PFSK-1 (cell line): ENCODE measurements around the gene SPRY1. TPM values are rescaled to one million over a fixed set of nuclear protein-coding genes. Genes with fewer than 3 reads are reported as not detected.

Experiments used
- FOXP2 ChIP-seq: optimal IDR thresholded peaks from 2 replicates; pipeline ENCODE3; 2011; ENCODE audit warnings: borderline replicate concordance, control low read depth, inconsistent platforms; ENCODE audit not compliant: insufficient read depth; ENCODE audit errors: extremely low read length, extremely low read depth
- POLR2AphosphoS5 ChIP-seq: IDR thresholded peaks from 2 replicates; pipeline ENCODE4 v1.6.1; 2012; ENCODE audit warnings: low read depth, mild to moderate bottlenecking, control low read depth, low read length, moderate library complexity
- SIN3A ChIP-seq: IDR thresholded peaks from 2 replicates; pipeline ENCODE4 v1.6.1; 2012; ENCODE audit warnings: mild to moderate bottlenecking, low read length, moderate library complexity, borderline replicate concordance; ENCODE audit not compliant: insufficient read depth
- TAF1 ChIP-seq: IDR thresholded peaks from 2 replicates; pipeline ENCODE4 v1.6.1; 2012; ENCODE audit warnings: low read length, control low read depth, borderline replicate concordance; ENCODE audit not compliant: insufficient read depth
- polyA plus RNA-seq: library from polyadenylated mRNA; unstranded; fragments of >200 nt; gene quantifications from one replicate; pipeline ENCODE4 v1.2.1, GENCODE V29; 2012; ENCODE audit warnings: low read depth, missing spikeins; ENCODE audit not compliant: insufficient read length
- TF ChIP-seq, protein P1 (sequence below), 2 experiments: IDR thresholded peaks; 2 replicates each; pipeline versions ENCODE4 v1.6.1 to v1.8.0; 2011 to 2012; ENCODE audit warnings: low read depth in 2 of 2, low read length in 2 of 2, control low read depth in 1 of 2, inconsistent platforms in 1 of 2, mild to moderate bottlenecking in 1 of 2, moderate library complexity in 1 of 2; ENCODE audit not compliant: insufficient read depth in 1 of 2

Gene SPRY1, protein sequence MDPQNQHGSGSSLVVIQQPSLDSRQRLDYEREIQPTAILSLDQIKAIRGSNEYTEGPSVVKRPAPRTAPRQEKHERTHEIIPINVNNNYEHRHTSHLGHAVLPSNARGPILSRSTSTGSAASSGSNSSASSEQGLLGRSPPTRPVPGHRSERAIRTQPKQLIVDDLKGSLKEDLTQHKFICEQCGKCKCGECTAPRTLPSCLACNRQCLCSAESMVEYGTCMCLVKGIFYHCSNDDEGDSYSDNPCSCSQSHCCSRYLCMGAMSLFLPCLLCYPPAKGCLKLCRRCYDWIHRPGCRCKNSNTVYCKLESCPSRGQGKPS
- 13.3 TPM for polyA plus RNA-seq

- TF ChIP-seq, protein P1, sequence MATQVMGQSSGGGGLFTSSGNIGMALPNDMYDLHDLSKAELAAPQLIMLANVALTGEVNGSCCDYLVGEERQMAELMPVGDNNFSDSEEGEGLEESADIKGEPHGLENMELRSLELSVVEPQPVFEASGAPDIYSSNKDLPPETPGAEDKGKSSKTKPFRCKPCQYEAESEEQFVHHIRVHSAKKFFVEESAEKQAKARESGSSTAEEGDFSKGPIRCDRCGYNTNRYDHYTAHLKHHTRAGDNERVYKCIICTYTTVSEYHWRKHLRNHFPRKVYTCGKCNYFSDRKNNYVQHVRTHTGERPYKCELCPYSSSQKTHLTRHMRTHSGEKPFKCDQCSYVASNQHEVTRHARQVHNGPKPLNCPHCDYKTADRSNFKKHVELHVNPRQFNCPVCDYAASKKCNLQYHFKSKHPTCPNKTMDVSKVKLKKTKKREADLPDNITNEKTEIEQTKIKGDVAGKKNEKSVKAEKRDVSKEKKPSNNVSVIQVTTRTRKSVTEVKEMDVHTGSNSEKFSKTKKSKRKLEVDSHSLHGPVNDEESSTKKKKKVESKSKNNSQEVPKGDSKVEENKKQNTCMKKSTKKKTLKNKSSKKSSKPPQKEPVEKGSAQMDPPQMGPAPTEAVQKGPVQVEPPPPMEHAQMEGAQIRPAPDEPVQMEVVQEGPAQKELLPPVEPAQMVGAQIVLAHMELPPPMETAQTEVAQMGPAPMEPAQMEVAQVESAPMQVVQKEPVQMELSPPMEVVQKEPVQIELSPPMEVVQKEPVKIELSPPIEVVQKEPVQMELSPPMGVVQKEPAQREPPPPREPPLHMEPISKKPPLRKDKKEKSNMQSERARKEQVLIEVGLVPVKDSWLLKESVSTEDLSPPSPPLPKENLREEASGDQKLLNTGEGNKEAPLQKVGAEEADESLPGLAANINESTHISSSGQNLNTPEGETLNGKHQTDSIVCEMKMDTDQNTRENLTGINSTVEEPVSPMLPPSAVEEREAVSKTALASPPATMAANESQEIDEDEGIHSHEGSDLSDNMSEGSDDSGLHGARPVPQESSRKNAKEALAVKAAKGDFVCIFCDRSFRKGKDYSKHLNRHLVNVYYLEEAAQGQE (IDR thresholded peaks at IDR 0.05; ENCODE audit: insufficient read depth in 1 of 2, low read depth in 2 of 2, low read length in 2 of 2), result no peak; a peak in 1 of 4 replicates
- TF ChIP-seq SIN3A, result 0 out of 2 replicates have a peak, but pooled peaks have one; percentile 48
- TF ChIP-seq FOXP2, result peak; percentile 41
- peak; percentile 78; the same call in 1 of the 2 replicates for TF ChIP-seq POLR2AphosphoS5
- TF ChIP-seq TAF1, result peak; percentile 74
These were observed at the start of gene SPRY1 for GRCh38 chr4:123396307-123397143. TSS of gene SPRY1 (plus strand) at chr4:123396795. CDS start at chr4:123401592, 4,797 bp downstream.

- TF ChIP-seq POLR2AphosphoS5, result no peak
- no peak for TF ChIP-seq SIN3A
- TF ChIP-seq, protein P1 (IDR thresholded peaks at IDR 0.05; ENCODE audit: insufficient read depth in 1 of 2, low read depth in 2 of 2, low read length in 2 of 2), result no peak
- no peak for TF ChIP-seq TAF1
- no peak for TF ChIP-seq FOXP2
These were observed 49.6 kb upstream of the SPRY1 start for GRCh38 chr4:123346951-123347350.

- TF ChIP-seq, protein P1 (IDR thresholded peaks at IDR 0.05; ENCODE audit: insufficient read depth in 1 of 2, low read depth in 2 of 2, low read length in 2 of 2), result no peak
- TF ChIP-seq POLR2AphosphoS5 (no peak), FOXP2 (no peak), SIN3A (no peak), TAF1 (no peak)
These were observed 47.6 kb upstream of the SPRY1 start for GRCh38 chr4:123348946-123349345.

DNA sequence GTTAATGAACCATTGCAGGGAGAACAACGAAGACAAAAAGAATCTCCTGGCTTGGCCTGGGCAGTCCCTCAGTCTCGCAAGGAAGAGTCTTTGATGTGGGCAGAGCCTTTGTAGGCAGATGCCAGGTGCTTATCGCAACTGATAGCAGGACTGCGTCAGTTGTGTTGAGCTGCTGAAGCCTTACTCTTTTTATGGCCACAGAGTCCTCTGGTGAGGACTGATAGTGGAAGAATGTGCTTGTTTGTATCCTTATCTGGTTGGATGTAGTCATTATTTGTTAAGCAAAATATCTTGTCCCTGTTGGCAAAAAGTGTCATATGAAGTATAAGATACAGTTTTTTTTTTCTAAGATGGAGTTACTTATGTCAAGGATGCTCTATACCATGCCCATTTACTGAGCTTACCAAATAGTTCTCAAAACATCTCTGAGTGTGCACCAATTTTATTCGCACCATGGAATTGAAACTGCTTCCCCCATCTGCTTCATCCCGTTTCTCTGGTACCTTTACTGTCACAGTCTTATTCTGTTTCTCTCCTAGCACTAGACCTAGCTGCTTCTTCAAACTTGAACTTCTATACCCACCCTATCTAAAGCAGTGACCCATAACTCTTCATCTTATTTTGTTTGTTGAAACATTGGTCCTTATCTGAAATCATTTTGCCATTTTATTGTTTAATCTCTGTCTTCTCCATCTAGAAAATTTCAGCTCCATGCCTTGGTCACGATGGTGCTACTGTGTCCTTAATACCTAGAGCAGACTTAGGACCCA lies 47.0 kb upstream of the SPRY1 start:
- TF ChIP-seq, protein P1 (IDR thresholded peaks at IDR 0.05; ENCODE audit: insufficient read depth in 1 of 2, low read depth in 2 of 2, low read length in 2 of 2), result no peak
- no peak for TF ChIP-seq FOXP2
- TF ChIP-seq TAF1, result no peak
- no peak for TF ChIP-seq SIN3A
- TF ChIP-seq POLR2AphosphoS5, result no peak
